ENCODE results near the gene C1orf167. TPM values are rescaled to one million over a fixed set of nuclear protein-coding genes. Genes with fewer than 3 reads are reported as not detected.
A peak's percentile ranks its signal among the peaks of the same experiment; 100 is the strongest.

The C1orf167 gene
- polyA plus RNA-seq, 1 of the 3 experiments (the other 2 are of a cell fraction): 0.10 TPM

DNA sequence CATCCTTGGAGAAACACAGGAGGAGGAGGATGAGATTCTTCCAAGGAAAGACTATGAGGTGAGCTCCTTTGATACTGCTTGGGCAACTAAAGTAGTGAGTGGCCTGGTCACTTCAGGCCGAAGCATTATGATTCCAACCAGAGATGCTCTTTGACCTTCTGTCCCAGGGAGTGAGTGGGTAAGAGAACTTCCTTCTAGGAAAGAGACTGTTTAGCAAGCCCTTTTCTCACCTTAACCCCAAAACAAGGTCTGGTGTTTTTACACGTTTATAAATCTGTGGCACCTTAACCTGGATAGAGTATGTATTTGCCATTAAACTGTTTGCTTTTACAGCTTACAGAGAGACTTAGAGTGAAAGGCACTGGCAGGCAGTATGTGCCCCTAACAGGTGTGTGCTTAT lies 45.1 kb downstream of the C1orf167 start:
- H3K4me1 ChIP-seq (ENCODE audit: control insufficient read depth in 1 of 2, insufficient read depth in 2 of 2, low read depth in 1 of 2, low read length in 1 of 2): peaks cover 34 to 35% of the 10 kb centered on the region in 2 experiments; a peak in 3 of 4 replicates
- H3K9ac ChIP-seq: peak overlapping the region; percentile 89; the same call in 1 of the 2 replicates
- no peaks in the 10 kb centered on the region for H3K9me3 ChIP-seq
- peaks cover 34 to 35% of the 10 kb centered on the region in 2 experiments for H3K36me3 ChIP-seq (replicated peaks in 1 of 2; ENCODE audit: control insufficient read depth in 1 of 2, insufficient read depth in 2 of 2, low read length in 1 of 2)
- H3K9me2 ChIP-seq: no peaks in the 10 kb centered on the region
- H3K79me2 ChIP-seq (ENCODE audit: insufficient read depth): peaks cover 48% of the 10 kb centered on the region
- peaks cover 4% of the 10 kb centered on the region; the same call in 1 of the 2 replicates for H4K20me1 ChIP-seq (ENCODE audit: insufficient read depth)
- TF ChIP-seq, protein P1, sequence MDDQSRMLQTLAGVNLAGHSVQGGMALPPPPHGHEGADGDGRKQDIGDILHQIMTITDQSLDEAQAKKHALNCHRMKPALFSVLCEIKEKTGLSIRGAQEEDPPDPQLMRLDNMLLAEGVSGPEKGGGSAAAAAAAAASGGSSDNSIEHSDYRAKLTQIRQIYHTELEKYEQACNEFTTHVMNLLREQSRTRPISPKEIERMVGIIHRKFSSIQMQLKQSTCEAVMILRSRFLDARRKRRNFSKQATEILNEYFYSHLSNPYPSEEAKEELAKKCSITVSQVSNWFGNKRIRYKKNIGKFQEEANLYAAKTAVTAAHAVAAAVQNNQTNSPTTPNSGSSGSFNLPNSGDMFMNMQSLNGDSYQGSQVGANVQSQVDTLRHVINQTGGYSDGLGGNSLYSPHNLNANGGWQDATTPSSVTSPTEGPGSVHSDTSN (IDR thresholded peaks at IDR 0.05): no peak
- TF ChIP-seq, protein P2, sequence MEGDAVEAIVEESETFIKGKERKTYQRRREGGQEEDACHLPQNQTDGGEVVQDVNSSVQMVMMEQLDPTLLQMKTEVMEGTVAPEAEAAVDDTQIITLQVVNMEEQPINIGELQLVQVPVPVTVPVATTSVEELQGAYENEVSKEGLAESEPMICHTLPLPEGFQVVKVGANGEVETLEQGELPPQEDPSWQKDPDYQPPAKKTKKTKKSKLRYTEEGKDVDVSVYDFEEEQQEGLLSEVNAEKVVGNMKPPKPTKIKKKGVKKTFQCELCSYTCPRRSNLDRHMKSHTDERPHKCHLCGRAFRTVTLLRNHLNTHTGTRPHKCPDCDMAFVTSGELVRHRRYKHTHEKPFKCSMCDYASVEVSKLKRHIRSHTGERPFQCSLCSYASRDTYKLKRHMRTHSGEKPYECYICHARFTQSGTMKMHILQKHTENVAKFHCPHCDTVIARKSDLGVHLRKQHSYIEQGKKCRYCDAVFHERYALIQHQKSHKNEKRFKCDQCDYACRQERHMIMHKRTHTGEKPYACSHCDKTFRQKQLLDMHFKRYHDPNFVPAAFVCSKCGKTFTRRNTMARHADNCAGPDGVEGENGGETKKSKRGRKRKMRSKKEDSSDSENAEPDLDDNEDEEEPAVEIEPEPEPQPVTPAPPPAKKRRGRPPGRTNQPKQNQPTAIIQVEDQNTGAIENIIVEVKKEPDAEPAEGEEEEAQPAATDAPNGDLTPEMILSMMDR (IDR thresholded peaks at IDR 0.05): no peak
- TF ChIP-seq RFX5 (IDR thresholded peaks at IDR 0.05; ENCODE audit: low read length) (no peak), GATA2 (CRISPR knock-in tag; IDR thresholded peaks at IDR 0.05) (no peak), TEAD4 (IDR thresholded peaks at IDR 0.05; ENCODE audit: borderline replicate concordance, insufficient read depth) (no peak), FOSL2 (IDR thresholded peaks at IDR 0.05; ENCODE audit: borderline replicate concordance, low read depth) (no peak)
- no peak overlapping the region for H2AFZ ChIP-seq (ENCODE audit: low read depth)
- H3K27ac ChIP-seq (ENCODE audit: low read depth in 2 of 2, low read length in 1 of 2): no peak overlapping the region
- ChIA-PET POLR2A (interaction anchor here (1.8 kb wide), 1 partner anchor 102 kb away, joined by 15 read pairs; no protein-coding TSS in a partner anchor), CTCF (interaction anchor here (0.6 to 2.5 kb wide), 10 partner anchors 13 to 217 kb away, joined by 3 to 12 read pairs (median 4); partner anchors contain the start of gene DRAXIN)
- H3F3A ChIP-seq (replicated peaks; ENCODE audit: insufficient read depth): no peaks in the 10 kb centered on the region
- H3K27me3 ChIP-seq (ENCODE audit: insufficient read depth): no peaks in the 10 kb centered on the region
- H3K4me3 ChIP-seq (ENCODE audit: low read depth in 2 of 2, low read length in 1 of 2): peak overlapping the region; percentile 87 to 96
- peak overlapping the region; percentile 95 for H3K4me2 ChIP-seq
- WGBS (ENCODE audit: low lambda C conversion rate): 28% methylated on average over 2 of the region's 2 CpGs
- no peak for DNase-seq

DNA sequence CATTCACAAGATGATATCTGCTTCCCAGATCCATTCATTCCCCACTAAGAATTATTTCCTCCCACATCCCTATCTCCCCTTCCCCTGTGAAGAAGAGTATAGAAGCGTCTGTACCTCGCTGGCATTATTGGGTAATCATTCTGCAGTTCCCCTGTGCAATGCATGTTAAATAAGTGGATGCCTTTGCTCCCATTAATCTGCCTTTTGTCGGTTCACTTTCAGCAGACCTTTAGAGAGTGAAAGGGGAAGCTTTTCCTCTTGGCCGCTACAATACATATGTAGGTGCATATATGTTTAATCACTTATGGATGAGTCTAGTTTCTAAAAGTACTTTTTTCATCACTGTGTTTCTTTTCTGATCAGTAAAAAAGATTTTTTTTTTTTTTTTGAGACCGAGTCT lies 51.0 kb downstream of the C1orf167 start:
- Histone ChIP-seq H3F3A (replicated peaks; ENCODE audit: insufficient read depth) (no peaks in the 10 kb centered on the region), H2AFZ (ENCODE audit: low read depth) (no peak overlapping the region), H3K36me3 (replicated peaks in 1 of 2; ENCODE audit: control insufficient read depth in 1 of 2, insufficient read depth in 2 of 2, low read length in 1 of 2) (peaks cover 49 to 61% of the 10 kb centered on the region in 2 experiments), H3K9me2 (no peaks in the 10 kb centered on the region), H3K27ac (ENCODE audit: low read depth in 2 of 2, low read length in 1 of 2) (no peak overlapping the region), H3K27me3 (ENCODE audit: insufficient read depth) (no peaks in the 10 kb centered on the region), H3K4me2 (no peak overlapping the region), H3K4me3 (ENCODE audit: low read depth in 2 of 2, low read length in 1 of 2) (no peak overlapping the region), H3K79me2 (ENCODE audit: insufficient read depth) (peaks cover 46% of the 10 kb centered on the region), H3K9me3 (no peaks in the 10 kb centered on the region), H3K4me1 (ENCODE audit: control insufficient read depth in 1 of 2, insufficient read depth in 2 of 2, low read depth in 1 of 2, low read length in 1 of 2) (peaks cover 0 to under 1% of the 10 kb centered on the region in 2 experiments; a peak in 1 of 4 replicates), H3K9ac (no peak overlapping the region), H4K20me1 (ENCODE audit: insufficient read depth) (peaks cover 4% of the 10 kb centered on the region; the same call in 1 of the 2 replicates)
- POLR2A ChIA-PET: no interaction called here
- CTCF ChIA-PET: no interaction called here
- no peak for TF ChIP-seq GABPA (IDR thresholded peaks at IDR 0.05; ENCODE audit: low read depth)
- TF ChIP-seq EZH2phosphoT487 (IDR thresholded peaks at IDR 0.05; ENCODE audit: borderline replicate concordance, low read depth): no peak
- TF ChIP-seq SIN3A (IDR thresholded peaks at IDR 0.05; ENCODE audit: borderline replicate concordance, low read depth, low read length): no peak
- TF ChIP-seq SMC3 (IDR thresholded peaks at IDR 0.05; ENCODE audit: low read depth, low read length): no peak
- no peak for TF ChIP-seq EP300 (IDR thresholded peaks at IDR 0.05; ENCODE audit: borderline replicate concordance in 1 of 2, low read depth in 1 of 2, low read length in 1 of 2)
- no peak for TF ChIP-seq MEF2A (IDR thresholded peaks at IDR 0.05; ENCODE audit: borderline replicate concordance, low read depth)
- no peak for TF ChIP-seq FOXJ3 (CRISPR knock-in tag; IDR thresholded peaks at IDR 0.05)
- TF ChIP-seq, protein P2 (IDR thresholded peaks at IDR 0.05): no peak
- no peak for TF ChIP-seq CHD2 (IDR thresholded peaks at IDR 0.05; ENCODE audit: low read length, partially characterized antibody)
- TF ChIP-seq RCOR1 (IDR thresholded peaks at IDR 0.05; ENCODE audit: low read length): no peak
- TF ChIP-seq RAD21 (IDR thresholded peaks at IDR 0.05; ENCODE audit: low read length): no peak
- no peak for TF ChIP-seq MXI1 (IDR thresholded peaks at IDR 0.05; ENCODE audit: low read depth, low read length)
- no peak for TF ChIP-seq NFIC (IDR thresholded peaks at IDR 0.05; ENCODE audit: borderline replicate concordance)
- no peak for DNase-seq
- 93% methylated on average over 5 of the region's 5 CpGs for WGBS (ENCODE audit: low lambda C conversion rate)

Data from SK-N-SH (cell line).